Prostate gland (tissue), 2 donors: ENCODE measurements around the gene HSD17B14.
"Not testable (repeated sequence)": the region's sequence is repeated elsewhere in the genome, so short reads cannot be mapped to it uniquely, and the experiment has no call there.

Experiments
- POLR2AphosphoS5 ChIP-seq: sonication (generic); formaldehyde crosslinking; IDR thresholded peaks from one replicate; pipeline ENCODE4 v1.6.1; 2017; ENCODE audit warnings: antibody characterized with exemption
- TF ChIP-seq, protein P1 (sequence below), 4 experiments: fragments of 200-600 bp in 2 of 4; fragments of 450-650 bp in 2 of 4; sonication (generic) in 2 of 4; IDR thresholded peaks; 1 replicate in 3 of 4; 2 replicates in 1 of 4; pipeline ENCODE4 v1.5.1; 2016 to 2019; ENCODE audit warnings: antibody characterized with exemption in 4 of 4, mild to moderate bottlenecking in 2 of 4, moderate library complexity in 2 of 4

- not testable (repeated sequence) for TF ChIP-seq POLR2AphosphoS5
- TF ChIP-seq, protein P1, sequence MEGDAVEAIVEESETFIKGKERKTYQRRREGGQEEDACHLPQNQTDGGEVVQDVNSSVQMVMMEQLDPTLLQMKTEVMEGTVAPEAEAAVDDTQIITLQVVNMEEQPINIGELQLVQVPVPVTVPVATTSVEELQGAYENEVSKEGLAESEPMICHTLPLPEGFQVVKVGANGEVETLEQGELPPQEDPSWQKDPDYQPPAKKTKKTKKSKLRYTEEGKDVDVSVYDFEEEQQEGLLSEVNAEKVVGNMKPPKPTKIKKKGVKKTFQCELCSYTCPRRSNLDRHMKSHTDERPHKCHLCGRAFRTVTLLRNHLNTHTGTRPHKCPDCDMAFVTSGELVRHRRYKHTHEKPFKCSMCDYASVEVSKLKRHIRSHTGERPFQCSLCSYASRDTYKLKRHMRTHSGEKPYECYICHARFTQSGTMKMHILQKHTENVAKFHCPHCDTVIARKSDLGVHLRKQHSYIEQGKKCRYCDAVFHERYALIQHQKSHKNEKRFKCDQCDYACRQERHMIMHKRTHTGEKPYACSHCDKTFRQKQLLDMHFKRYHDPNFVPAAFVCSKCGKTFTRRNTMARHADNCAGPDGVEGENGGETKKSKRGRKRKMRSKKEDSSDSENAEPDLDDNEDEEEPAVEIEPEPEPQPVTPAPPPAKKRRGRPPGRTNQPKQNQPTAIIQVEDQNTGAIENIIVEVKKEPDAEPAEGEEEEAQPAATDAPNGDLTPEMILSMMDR (IDR thresholded peaks at IDR 0.05), result not testable (repeated sequence)
Observed at GRCh38 chr19:48876043-48876981, 40.0 kb upstream of the HSD17B14 start.
